Loucy (cell line): ENCODE results near the gene FBXW8.

Experiments used
- H2AFZ ChIP-seq: fragments of 200-600 bp; sonication (generic); 2 replicates; pipeline ENCODE4 v1.6.0; 2016; ENCODE audit warnings: antibody characterized with exemption, mild to moderate bottlenecking, low read length, moderate library complexity
- H3F3A ChIP-seq: fragments of 200-600 bp; 2 replicates; pipeline ENCODE4 v1.6.0; 2016; ENCODE audit warnings: antibody characterized with exemption, low read depth, mild to moderate bottlenecking
- H3K27me3 ChIP-seq: fragments of 200-600 bp; sonication (generic); 2 replicates; pipeline ENCODE4 v1.6.1; 2014; ENCODE audit warnings: low read length, mild to moderate bottlenecking; ENCODE audit not compliant: insufficient read depth, poor library complexity, severe bottlenecking
- H3K36me3 ChIP-seq: fragments of 200-600 bp; sonication (generic); 2 replicates; pipeline ENCODE4 v1.6.1; 2016; ENCODE audit warnings: low read length; ENCODE audit not compliant: insufficient read depth
- H3K4me1 ChIP-seq: fragments of 200-600 bp; sonication (generic); 2 replicates; pipeline ENCODE4 v1.5.1; 2014; ENCODE audit warnings: low read length, mild to moderate bottlenecking; ENCODE audit not compliant: insufficient read depth, poor library complexity, severe bottlenecking
- H3K4me2 ChIP-seq: fragments of 200-600 bp; sonication (generic); 2 replicates; pipeline ENCODE4 v1.6.0; 2014; ENCODE audit warnings: antibody characterized with exemption, low read length, low read depth, mild to moderate bottlenecking; ENCODE audit not compliant: poor library complexity, severe bottlenecking
- H3K4me3 ChIP-seq: fragments of 200-600 bp; sonication (generic); 2 replicates; pipeline ENCODE4 v1.5.1; 2014; ENCODE audit warnings: low read length, mild to moderate bottlenecking, mixed read lengths; ENCODE audit not compliant: poor library complexity, severe bottlenecking
- H3K79me2 ChIP-seq: fragments of 200-600 bp; sonication (generic); 2 replicates; pipeline ENCODE4 v1.6.1; 2014; ENCODE audit warnings: low read length; ENCODE audit not compliant: insufficient read depth
- H3K9ac ChIP-seq: fragments of 200-600 bp; sonication (generic); 2 replicates; pipeline ENCODE4 v1.6.0; 2014; ENCODE audit warnings: mild to moderate bottlenecking, low read depth, low read length, moderate library complexity; ENCODE audit not compliant: poor library complexity, severe bottlenecking
- H3K9me2 ChIP-seq: fragments of 200-600 bp; sonication (generic); replicated peaks from 2 replicates; pipeline ENCODE4 v1.6.1; 2016; ENCODE audit warnings: low read depth, low read length, mixed read lengths
- H3K9me3 ChIP-seq: fragments of 200-600 bp; sonication (generic); 2 replicates; pipeline ENCODE4 v1.6.1; 2014; ENCODE audit warnings: mild to moderate bottlenecking, antibody characterized with exemption, low read length, low read depth; ENCODE audit not compliant: insufficient read depth
- H4K20me1 ChIP-seq: fragments of 200-600 bp; sonication (generic); 2 replicates; pipeline ENCODE4 v1.6.0; 2014; ENCODE audit warnings: antibody characterized with exemption, low read length, mild to moderate bottlenecking; ENCODE audit not compliant: insufficient read depth, poor library complexity, severe bottlenecking
- EZH2phosphoT487 ChIP-seq: fragments of 200-600 bp; IDR thresholded peaks from 2 replicates; pipeline ENCODE4 v1.6.1; 2018; ENCODE audit warnings: antibody characterized with exemption, mild to moderate bottlenecking, moderate library complexity, borderline replicate concordance
- TF ChIP-seq, protein P1 (sequence below): fragments of 200-600 bp; sonication (generic); conservative IDR thresholded peaks from 2 replicates; pipeline ENCODE4 v1.5.1; 2014; ENCODE audit warnings: mild to moderate bottlenecking, antibody characterized with exemption, low read length

FBXW8 gene

DNA sequence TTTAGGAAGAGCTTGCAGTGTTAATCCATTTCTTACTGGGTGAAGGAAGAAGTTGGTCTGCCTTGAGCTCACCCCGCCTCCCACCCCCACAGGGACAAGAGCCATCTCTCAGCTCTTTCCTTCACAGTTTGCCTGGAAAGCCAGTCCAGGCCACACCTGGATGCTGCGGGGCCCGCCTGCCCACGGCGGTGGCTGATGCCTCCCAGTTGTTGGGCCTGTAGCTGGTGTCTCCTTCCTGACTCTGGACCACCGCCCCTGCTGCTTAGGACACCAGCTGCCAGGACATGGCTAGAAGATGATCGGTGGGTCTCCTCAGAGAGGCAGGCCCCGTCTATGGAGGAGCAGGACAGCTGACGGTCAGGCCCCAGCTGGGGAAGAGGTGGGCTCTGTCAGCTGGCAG is 95.6 kb downstream of the FBXW8 start:
- Histone ChIP-seq H3K4me3 (no peak overlapping the region), H3K9ac (no peak overlapping the region), H3K4me1 (no peaks in the 10 kb centered on the region), H3K9me3 (no peaks in the 10 kb centered on the region), H3K27me3 (no peaks in the 10 kb centered on the region), H4K20me1 (no peaks in the 10 kb centered on the region), H3K36me3 (peaks cover 13% of the 10 kb centered on the region; the same call in 1 of the 2 replicates), H2AFZ (no peak overlapping the region), H3K9me2 (no peaks in the 10 kb centered on the region), H3F3A (no peaks in the 10 kb centered on the region), H3K4me2 (no peak overlapping the region), H3K79me2 (no peaks in the 10 kb centered on the region)
- TF ChIP-seq EZH2phosphoT487 = no peak
- TF ChIP-seq, protein P1, sequence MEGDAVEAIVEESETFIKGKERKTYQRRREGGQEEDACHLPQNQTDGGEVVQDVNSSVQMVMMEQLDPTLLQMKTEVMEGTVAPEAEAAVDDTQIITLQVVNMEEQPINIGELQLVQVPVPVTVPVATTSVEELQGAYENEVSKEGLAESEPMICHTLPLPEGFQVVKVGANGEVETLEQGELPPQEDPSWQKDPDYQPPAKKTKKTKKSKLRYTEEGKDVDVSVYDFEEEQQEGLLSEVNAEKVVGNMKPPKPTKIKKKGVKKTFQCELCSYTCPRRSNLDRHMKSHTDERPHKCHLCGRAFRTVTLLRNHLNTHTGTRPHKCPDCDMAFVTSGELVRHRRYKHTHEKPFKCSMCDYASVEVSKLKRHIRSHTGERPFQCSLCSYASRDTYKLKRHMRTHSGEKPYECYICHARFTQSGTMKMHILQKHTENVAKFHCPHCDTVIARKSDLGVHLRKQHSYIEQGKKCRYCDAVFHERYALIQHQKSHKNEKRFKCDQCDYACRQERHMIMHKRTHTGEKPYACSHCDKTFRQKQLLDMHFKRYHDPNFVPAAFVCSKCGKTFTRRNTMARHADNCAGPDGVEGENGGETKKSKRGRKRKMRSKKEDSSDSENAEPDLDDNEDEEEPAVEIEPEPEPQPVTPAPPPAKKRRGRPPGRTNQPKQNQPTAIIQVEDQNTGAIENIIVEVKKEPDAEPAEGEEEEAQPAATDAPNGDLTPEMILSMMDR = no peak

DNA sequence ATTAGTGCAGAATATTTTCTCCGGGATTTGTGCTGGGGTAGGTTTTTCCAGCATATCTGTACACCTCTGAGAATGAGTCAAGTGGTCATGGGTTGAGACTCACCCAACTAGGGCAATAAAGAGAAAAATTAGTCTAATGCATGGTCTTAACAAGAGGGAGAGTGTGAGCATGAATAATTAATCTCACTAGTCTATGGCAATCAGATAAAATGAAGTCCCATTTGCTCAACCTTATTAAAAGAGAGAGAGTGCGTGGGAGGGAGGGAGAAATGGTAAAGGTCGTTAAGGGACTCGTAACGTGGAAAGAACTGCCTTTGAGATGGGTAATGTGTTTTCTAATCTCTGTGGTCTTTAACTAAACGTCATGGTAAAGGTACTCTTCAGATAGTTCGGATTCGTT is 96.8 kb downstream of the FBXW8 start:
- H3K9me3 ChIP-seq = no peaks in the 10 kb centered on the region
- no peaks in the 10 kb centered on the region for H4K20me1 ChIP-seq
- no peak overlapping the region for H3K4me3 ChIP-seq
- no peak overlapping the region for H3K9ac ChIP-seq
- H3K79me2 ChIP-seq = no peaks in the 10 kb centered on the region
- no peak overlapping the region for H3K4me2 ChIP-seq
- H3K4me1 ChIP-seq = no peaks in the 10 kb centered on the region
- TF ChIP-seq EZH2phosphoT487 = no peak
- TF ChIP-seq, protein P1 = no peak
- H3K27me3 ChIP-seq = no peaks in the 10 kb centered on the region
- peaks cover 13% of the 10 kb centered on the region; the same call in 1 of the 2 replicates for H3K36me3 ChIP-seq
- H2AFZ ChIP-seq = no peak overlapping the region
- no peaks in the 10 kb centered on the region for H3K9me2 ChIP-seq
- no peaks in the 10 kb centered on the region for H3F3A ChIP-seq

DNA sequence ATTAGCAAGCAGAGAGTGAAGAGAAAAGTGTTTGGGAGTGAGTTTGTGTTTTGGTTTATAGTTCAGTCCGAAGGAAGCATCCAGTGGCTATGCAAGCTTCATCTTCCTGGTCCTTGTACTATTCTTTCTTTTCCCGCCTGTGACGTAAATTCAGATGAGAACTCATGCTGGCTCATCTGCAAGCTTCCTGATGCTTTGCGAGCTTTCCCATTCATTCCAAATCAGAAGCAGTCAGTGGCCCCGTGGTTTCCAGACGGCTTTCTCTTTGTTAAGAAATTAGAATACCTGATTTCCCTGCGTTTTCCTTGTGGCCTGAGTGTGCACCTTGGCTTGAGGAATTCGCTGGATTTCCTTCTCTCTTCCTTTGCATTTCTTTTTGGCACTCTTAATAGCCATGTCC is 99.0 kb downstream of the FBXW8 start:
- H3K4me2 ChIP-seq = no peak overlapping the region

More for the DNA sequence above, 99.0 kb downstream of the FBXW8 start:
- Histone ChIP-seq H3K9me2 (no peaks in the 10 kb centered on the region), H3K36me3 (peaks cover 20% of the 10 kb centered on the region), H3K27me3 (no peaks in the 10 kb centered on the region), H3K79me2 (no peaks in the 10 kb centered on the region), H3K9me3 (peaks cover 10% of the 10 kb centered on the region; the same call in 1 of the 2 replicates), H2AFZ (no peak overlapping the region), H3K4me3 (no peak overlapping the region), H4K20me1 (no peaks in the 10 kb centered on the region), H3F3A (no peaks in the 10 kb centered on the region), H3K4me1 (no peaks in the 10 kb centered on the region), H3K9ac (no peak overlapping the region)
- TF ChIP-seq, protein P1 = no peak
- TF ChIP-seq EZH2phosphoT487 = no peak
